Liver (tissue), 9 donors: ENCODE measurements around the gene PINLYP. TPM values are rescaled to one million over a fixed set of nuclear protein-coding genes. Genes with fewer than 3 reads are reported as not detected.

Source experiments
- DNase-seq: peaks from one replicate; pipeline ENCODE4 v3.0.0-alpha.2; 2017; ENCODE audit warnings: low spot score
- H3K27ac ChIP-seq, 2 donors: one replicate each; pipeline ENCODE4 v1.7.0; 2013; ENCODE audit warnings: inconsistent platforms in 2 of 2, low read length in 2 of 2, control low read depth in 1 of 2, low read depth in 1 of 2, mild to moderate bottlenecking in 1 of 2
- H3K27me3 ChIP-seq, 4 donors: one replicate each; pipeline versions ENCODE4 v1.6.1 to v1.7.0; 2013; ENCODE audit warnings: low read length in 3 of 4, inconsistent platforms in 1 of 4, mild to moderate bottlenecking in 1 of 4, moderate library complexity in 1 of 4; ENCODE audit not compliant: control insufficient read depth in 4 of 4, insufficient read depth in 4 of 4
- H3K36me3 ChIP-seq, 4 donors: one replicate each; pipeline versions ENCODE4 v1.6.1 to v1.7.0; 2013; ENCODE audit warnings: low read length in 3 of 4, mild to moderate bottlenecking in 3 of 4, low read depth in 1 of 4, moderate library complexity in 1 of 4; ENCODE audit not compliant: control insufficient read depth in 4 of 4, insufficient read depth in 3 of 4
- H3K4me1 ChIP-seq, 4 donors: one replicate each; pipeline versions ENCODE4 v1.6.1 to v1.7.0; 2013; ENCODE audit warnings: low read length in 3 of 4, mild to moderate bottlenecking in 3 of 4, moderate library complexity in 1 of 4; ENCODE audit not compliant: control insufficient read depth in 4 of 4, insufficient read depth in 4 of 4
- H3K4me3 ChIP-seq, 3 donors: one replicate each; pipeline versions ENCODE4 v1.6.1 to v1.7.0; 2013; ENCODE audit warnings: low read length in 3 of 3, control low read depth in 1 of 3, low read depth in 1 of 3, mild to moderate bottlenecking in 1 of 3
- H3K9ac ChIP-seq, 2 donors: one replicate each; pipeline ENCODE4 v1.7.0; 2013; ENCODE audit warnings: low read length in 2 of 2, mild to moderate bottlenecking in 2 of 2, moderate library complexity in 2 of 2, control low read depth in 1 of 2, low read depth in 1 of 2
- H3K9me3 ChIP-seq, 4 donors: one replicate each; pipeline versions ENCODE4 v1.6.1 to v1.7.0; 2013; ENCODE audit warnings: low read length in 3 of 4; ENCODE audit not compliant: control insufficient read depth in 4 of 4
- ATF3 ChIP-seq: IDR thresholded peaks from 2 replicates; pipeline ENCODE4 v1.6.1; 2016; ENCODE audit warnings: antibody characterized with exemption
- CTCF ChIP-seq: fragments of 150-350 bp; IDR thresholded peaks from 2 replicates; pipeline ENCODE4 v1.5.1; 2017; ENCODE audit warnings: improper control_type of control experiment, low read depth, low read length; ENCODE audit not compliant: missing input control
- EGR1 ChIP-seq, 2 donors: IDR thresholded peaks; 2 replicates each; pipeline ENCODE4 v1.6.1; 2016 to 2018; ENCODE audit warnings: antibody characterized with exemption in 2 of 2, low read depth in 2 of 2
- FOXA1 ChIP-seq: IDR thresholded peaks from 2 replicates; pipeline ENCODE4 v1.6.1; 2016; ENCODE audit warnings: antibody characterized with exemption
- FOXA2 ChIP-seq: IDR thresholded peaks from 2 replicates; pipeline ENCODE4 v1.6.1; 2016; ENCODE audit warnings: antibody characterized with exemption
- GABPA ChIP-seq, 2 donors: IDR thresholded peaks in 1 of 2; conservative IDR thresholded peaks in 1 of 2; 2 replicates each; pipeline ENCODE4 v1.6.1; 2016; ENCODE audit warnings: antibody characterized with exemption in 2 of 2, mild to moderate bottlenecking in 1 of 2, moderate library complexity in 1 of 2
- HNF4A ChIP-seq, 2 donors: conservative IDR thresholded peaks; 2 replicates each; pipeline ENCODE4 v1.6.1; 2016; ENCODE audit warnings: antibody characterized with exemption in 2 of 2, mild to moderate bottlenecking in 2 of 2
- HNF4G ChIP-seq: IDR thresholded peaks from 2 replicates; pipeline ENCODE4 v1.6.1; 2016; ENCODE audit warnings: antibody characterized with exemption
- JUND ChIP-seq, 2 donors: IDR thresholded peaks; 2 replicates each; pipeline ENCODE4 v1.6.1; 2016; ENCODE audit warnings: antibody characterized with exemption in 2 of 2
- MAX ChIP-seq: IDR thresholded peaks from 2 replicates; pipeline ENCODE4 v1.6.1; 2016; ENCODE audit warnings: antibody characterized with exemption
- NR2F2 ChIP-seq: IDR thresholded peaks from 2 replicates; pipeline ENCODE4 v1.6.1; 2016; ENCODE audit warnings: antibody characterized with exemption
- RAD21 ChIP-seq, 2 donors: IDR thresholded peaks; 2 replicates each; pipeline ENCODE4 v1.6.1; 2016; ENCODE audit warnings: antibody characterized with exemption in 2 of 2, mild to moderate bottlenecking in 2 of 2
- REST ChIP-seq: IDR thresholded peaks from 2 replicates; pipeline ENCODE4 v1.6.1; 2016; ENCODE audit warnings: antibody characterized with exemption, mild to moderate bottlenecking
- RXRA ChIP-seq, 2 donors: IDR thresholded peaks; 2 replicates each; pipeline ENCODE4 v1.6.1; 2017 to 2018; ENCODE audit warnings: antibody characterized with exemption in 2 of 2, mild to moderate bottlenecking in 1 of 2
- SP1 ChIP-seq: IDR thresholded peaks from 2 replicates; pipeline ENCODE4 v1.6.1; 2018; ENCODE audit warnings: antibody characterized with exemption, mild to moderate bottlenecking
- TAF1 ChIP-seq: conservative IDR thresholded peaks from 2 replicates; pipeline ENCODE4 v1.6.1; 2016; ENCODE audit warnings: antibody characterized with exemption, mild to moderate bottlenecking
- YY1 ChIP-seq: IDR thresholded peaks from 2 replicates; pipeline ENCODE4 v1.6.1; 2016; ENCODE audit warnings: antibody characterized with exemption, mild to moderate bottlenecking
- WGBS: extraction: QIAGEN DNeasy Blood & Tissue Kit; methylation state at CpG from one replicate; pipeline ENCODE4 v1.1.7; 2013; 5-methylcytosine and 5-hydroxymethylcytosine counted together
- polyA plus RNA-seq, 2 donors: library from polyadenylated mRNA; stranded (reverse) in 1 of 2; unstranded in 1 of 2; fragments of 200-250 nt in 1 of 2; fragments of >200 nt in 1 of 2; fragmentation: Nextera tagmentation in 1 of 2; extraction: Ambion mirVana in 1 of 2; gene quantifications; one replicate each; pipeline versions ENCODE4 v1.2.1 to v1.2.3, GENCODE V29; 2013 to 2015
- total RNA-seq, 2 donors: library from RNA; depleted of rRNA; stranded (reverse); fragments of >200 nt; gene quantifications; one replicate each; pipeline ENCODE4 v1.2.3, GENCODE V29; 2014
- TF ChIP-seq, protein P1 (sequence below): IDR thresholded peaks from 2 replicates; pipeline ENCODE4 v1.6.1; 2016; ENCODE audit warnings: antibody characterized with exemption
- donor health status: healthy.
- donor health status: healthy.
- donor health status: healthy.
- donor health status: healthy.
- donor health status: healthy.

PINLYP gene
- total and polyA plus RNA-seq, 4 donors = 0.42 to 4.3 (median 0.57) TPM

GRCh38 chr19:43574424-43575155 is 1.0 kb upstream of the PINLYP start:
- H3K36me3 ChIP-seq = no peaks in the 10 kb centered on the region
- H3K9me3 ChIP-seq = no peaks in the 10 kb centered on the region
- TF ChIP-seq HNF4A (conservative IDR thresholded peaks at IDR 0.05) = no peak
- no peak for TF ChIP-seq TAF1
- TF ChIP-seq YY1 = no peak
- TF ChIP-seq, protein P1, sequence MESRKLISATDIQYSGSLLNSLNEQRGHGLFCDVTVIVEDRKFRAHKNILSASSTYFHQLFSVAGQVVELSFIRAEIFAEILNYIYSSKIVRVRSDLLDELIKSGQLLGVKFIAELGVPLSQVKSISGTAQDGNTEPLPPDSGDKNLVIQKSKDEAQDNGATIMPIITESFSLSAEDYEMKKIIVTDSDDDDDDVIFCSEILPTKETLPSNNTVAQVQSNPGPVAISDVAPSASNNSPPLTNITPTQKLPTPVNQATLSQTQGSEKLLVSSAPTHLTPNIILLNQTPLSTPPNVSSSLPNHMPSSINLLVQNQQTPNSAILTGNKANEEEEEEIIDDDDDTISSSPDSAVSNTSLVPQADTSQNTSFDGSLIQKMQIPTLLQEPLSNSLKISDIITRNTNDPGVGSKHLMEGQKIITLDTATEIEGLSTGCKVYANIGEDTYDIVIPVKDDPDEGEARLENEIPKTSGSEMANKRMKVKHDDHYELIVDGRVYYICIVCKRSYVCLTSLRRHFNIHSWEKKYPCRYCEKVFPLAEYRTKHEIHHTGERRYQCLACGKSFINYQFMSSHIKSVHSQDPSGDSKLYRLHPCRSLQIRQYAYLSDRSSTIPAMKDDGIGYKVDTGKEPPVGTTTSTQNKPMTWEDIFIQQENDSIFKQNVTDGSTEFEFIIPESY = no peak
- TF ChIP-seq ATF3 = no peak
- TF ChIP-seq GABPA (IDR thresholded peaks at IDR 0.05 in 1 of 2, conservative IDR thresholded peaks at IDR 0.05 in 1 of 2) = no peak
- no peak for TF ChIP-seq NR2F2
- TF ChIP-seq RXRA (IDR thresholded peaks at IDR 0.05) = no peak
- no peak for TF ChIP-seq EGR1 (IDR thresholded peaks at IDR 0.05; ENCODE audit: low read depth in 2 of 2)
- no peak for TF ChIP-seq HNF4G
- no peak for TF ChIP-seq FOXA1
- TF ChIP-seq CTCF = no peak
- no peak for TF ChIP-seq FOXA2
- TF ChIP-seq SP1 = no peak
- TF ChIP-seq REST = no peak
- TF ChIP-seq MAX = no peak
- no peak for TF ChIP-seq RAD21 (IDR thresholded peaks at IDR 0.05)
- TF ChIP-seq JUND (IDR thresholded peaks at IDR 0.05) = no peak
- peaks cover 2 to 16% (median 13%) of the 10 kb centered on the region in 4 donors for H3K4me1 ChIP-seq
- peak overlapping the region; percentile 92 to 96 for H3K9ac ChIP-seq
- H3K4me3 ChIP-seq = peak overlapping the region; percentile 58 to 92 (median 75)
- DNase-seq = no peak
- 37% methylated on average over 12 of the region's 12 CpGs for WGBS
- no peaks in the 10 kb centered on the region for H3K27me3 ChIP-seq
- H3K27ac ChIP-seq = peak overlapping the region; percentile 57 to 75
